ENCODE measurements around the gene HSPA1L. TPM values are rescaled to one million over a fixed set of nuclear protein-coding genes. Genes with fewer than 3 reads are reported as not detected.

Gene HSPA1L
- total and polyA plus RNA-seq, 2 donors (not counting 1 experiment from before 2014, with no cell fraction given): 0.81 to 2.0 TPM

GRCh38 chr6:31778193-31778592 lies 36.9 kb downstream of the HSPA1L start:
- TF ChIP-seq CTCF (IDR thresholded peaks at IDR 0.05) (no peak), EZH2 (IDR thresholded peaks at IDR 0.05; ENCODE audit: borderline replicate concordance, insufficient read depth, low read depth, low read length, poor library complexity, severe bottlenecking) (no peak)
- CTCF ChIA-PET: interaction anchor here (1.2 to 1.9 kb wide), 2 partner anchors 8 to 13 kb away, joined by 4 to 7 read pairs; no protein-coding TSS in a partner anchor

GRCh38 chr6:31777667-31778050 lies 37.4 kb downstream of the HSPA1L start:
- CTCF ChIA-PET: interaction anchor here (0.9 to 1.9 kb wide), 4 partner anchors 8 to 36 kb away, joined by 4 to 7 read pairs (median 4); partner anchors contain the start of gene VARS1
- Mint-ChIP-seq H3K27ac (peak overlapping the region; percentile 90), H3K9me3 (ENCODE audit: insufficient read depth) (no peaks in the 10 kb centered on the region), H3K27me3 (no peaks in the 10 kb centered on the region), H3K4me1 (peaks cover 21% of the 10 kb centered on the region), H3K4me3 (no peak overlapping the region)
- intact Hi-C loops (cut with micrococcal nuclease): loop anchor here (2.0 kb wide), 2 partner anchors 17 to 39 kb away; partner anchors contain the start of gene VARS1
- 100% methylated on average over 4 of the region's 5 CpGs for WGBS (ENCODE audit: insufficient coverage)
- DNase-seq (no peak), ATAC-seq (ENCODE audit: low read depth) (no peak)
- Histone ChIP-seq H3K36me3 (replicated peaks in 1 of 2; ENCODE audit: control extremely low read depth in 1 of 2, control insufficient read depth in 1 of 2, extremely low read depth in 1 of 2, insufficient read depth in 2 of 2, low read length in 1 of 2) (peaks cover 0 to 47% of the 10 kb centered on the region in 2 experiments), H3K27me3 (replicated peaks in 1 of 4; ENCODE audit: control extremely low read depth in 1 of 4, control insufficient read depth in 3 of 4, insufficient read depth in 4 of 4, low read length in 3 of 4) (no peaks in the 10 kb centered on the region), H3K4me2 (replicated peaks; ENCODE audit: low read depth, low read length, poor library complexity, severe bottlenecking) (peak overlapping the region; percentile 72), H3K4me1 (ENCODE audit: control insufficient read depth in 2 of 2, insufficient read depth in 2 of 2, low read length in 2 of 2) (peaks cover 15 to 24% of the 10 kb centered on the region in 2 donors), H3K79me2 (ENCODE audit: control insufficient read depth, insufficient read depth, low read length) (no peaks in the 10 kb centered on the region), H2AFZ (ENCODE audit: insufficient read depth, low read depth, low read length, poor library complexity, severe bottlenecking) (no peak overlapping the region), H3K27ac (ENCODE audit: low read length in 2 of 2) (peak overlapping the region; percentile 66 to 67), H4K20me1 (ENCODE audit: control insufficient read depth, insufficient read depth, low read length, poor library complexity, severe bottlenecking) (no peaks in the 10 kb centered on the region), H3K9me3 (ENCODE audit: control extremely low read depth in 1 of 3, control insufficient read depth in 2 of 3, insufficient read depth in 1 of 3, low read length in 2 of 3) (no peaks in the 10 kb centered on the region), H3K9ac (ENCODE audit: low read length) (no peak overlapping the region), H3K4me3 (ENCODE audit: control extremely low read depth in 1 of 5, extremely low read depth in 1 of 5, insufficient read depth in 1 of 5, low read depth in 2 of 5, low read length in 4 of 5) (no peak overlapping the region)
- POLR2A ChIA-PET: interaction anchor here (0.6 kb wide), 1 partner anchor 30 kb away, joined by 3 read pairs; no protein-coding TSS in a partner anchor
- TF ChIP-seq EZH2 (IDR thresholded peaks at IDR 0.05; ENCODE audit: borderline replicate concordance, insufficient read depth, low read depth, low read length, poor library complexity, severe bottlenecking): no peak
- TF ChIP-seq CTCF (IDR thresholded peaks at IDR 0.05): no peak

More at GRCh38 chr6:31778193-31778592, 36.9 kb downstream of the HSPA1L start:
- Mint-ChIP-seq H3K4me3 (no peak overlapping the region), H3K27ac (no peak overlapping the region), H3K9me3 (ENCODE audit: insufficient read depth) (no peaks in the 10 kb centered on the region), H3K27me3 (no peaks in the 10 kb centered on the region), H3K4me1 (peaks cover 18% of the 10 kb centered on the region)
- 95% methylated on average over 5 of the region's 5 CpGs for WGBS (ENCODE audit: insufficient coverage)
- Histone ChIP-seq H3K27ac (ENCODE audit: low read length in 2 of 2) (no peak overlapping the region), H3K4me2 (replicated peaks; ENCODE audit: low read depth, low read length, poor library complexity, severe bottlenecking) (no peak overlapping the region), H3K4me3 (ENCODE audit: control extremely low read depth in 1 of 5, extremely low read depth in 1 of 5, insufficient read depth in 1 of 5, low read depth in 2 of 5, low read length in 4 of 5) (no peak overlapping the region), H3K79me2 (ENCODE audit: control insufficient read depth, insufficient read depth, low read length) (no peaks in the 10 kb centered on the region), H3K9ac (ENCODE audit: low read length) (no peak overlapping the region), H3K9me3 (ENCODE audit: control extremely low read depth in 1 of 3, control insufficient read depth in 2 of 3, insufficient read depth in 1 of 3, low read length in 2 of 3) (no peaks in the 10 kb centered on the region), H3K36me3 (replicated peaks in 1 of 2; ENCODE audit: control extremely low read depth in 1 of 2, control insufficient read depth in 1 of 2, extremely low read depth in 1 of 2, insufficient read depth in 2 of 2, low read length in 1 of 2) (peaks cover 0 to 51% of the 10 kb centered on the region in 2 experiments), H4K20me1 (ENCODE audit: control insufficient read depth, insufficient read depth, low read length, poor library complexity, severe bottlenecking) (no peaks in the 10 kb centered on the region), H3K4me1 (ENCODE audit: control insufficient read depth in 2 of 2, insufficient read depth in 2 of 2, low read length in 2 of 2) (peaks cover 15 to 21% of the 10 kb centered on the region in 2 donors), H3K27me3 (replicated peaks in 1 of 4; ENCODE audit: control extremely low read depth in 1 of 4, control insufficient read depth in 3 of 4, insufficient read depth in 4 of 4, low read length in 3 of 4) (no peaks in the 10 kb centered on the region), H2AFZ (ENCODE audit: insufficient read depth, low read depth, low read length, poor library complexity, severe bottlenecking) (no peak overlapping the region)
- intact Hi-C loops (cut with micrococcal nuclease): no loop called here
- POLR2A ChIA-PET: no interaction called here
- no peak for ATAC-seq (ENCODE audit: low read depth)
- DNase-seq: no peak
